H7 (cell line): ENCODE measurements around the gene TMEM191C. TPM values are rescaled to one million over a fixed set of nuclear protein-coding genes. Genes with fewer than 3 reads are reported as not detected.
"Not testable (repeated sequence)": the region's sequence is repeated elsewhere in the genome, so short reads cannot be mapped to it uniquely, and the experiment has no call there.

ENCODE experiments used
- DNase-seq: peaks from one replicate; pipeline ENCODE4 v3.0.0; 2012
- H3K27me3 ChIP-seq: 2 replicates; pipeline ENCODE4 v1.6.0; 2011; ENCODE audit warnings: mild to moderate bottlenecking, low read length; ENCODE audit not compliant: control insufficient read depth, insufficient read depth
- H3K36me3 ChIP-seq: replicated peaks from 2 replicates; pipeline ENCODE4 v1.5.1; 2011; ENCODE audit warnings: low read length; ENCODE audit not compliant: control insufficient read depth, insufficient read depth
- H3K4me3 ChIP-seq: 2 replicates; pipeline ENCODE4 v1.5.1; 2011; ENCODE audit warnings: low read depth, mild to moderate bottlenecking, control low read depth, low read length, moderate library complexity; ENCODE audit not compliant: insufficient read depth
- total RNA-seq: library from RNA; depleted of rRNA; stranded (reverse); fragments of >200 nt; shearing (Covaris generic); gene quantifications from 2 replicates; pipeline ENCODE4 v1.2.3, GENCODE V29; 2014; rRNA removed

TMEM191C gene
- 0.15 and 0.42 TPM in 2 replicates for total RNA-seq

DNA sequence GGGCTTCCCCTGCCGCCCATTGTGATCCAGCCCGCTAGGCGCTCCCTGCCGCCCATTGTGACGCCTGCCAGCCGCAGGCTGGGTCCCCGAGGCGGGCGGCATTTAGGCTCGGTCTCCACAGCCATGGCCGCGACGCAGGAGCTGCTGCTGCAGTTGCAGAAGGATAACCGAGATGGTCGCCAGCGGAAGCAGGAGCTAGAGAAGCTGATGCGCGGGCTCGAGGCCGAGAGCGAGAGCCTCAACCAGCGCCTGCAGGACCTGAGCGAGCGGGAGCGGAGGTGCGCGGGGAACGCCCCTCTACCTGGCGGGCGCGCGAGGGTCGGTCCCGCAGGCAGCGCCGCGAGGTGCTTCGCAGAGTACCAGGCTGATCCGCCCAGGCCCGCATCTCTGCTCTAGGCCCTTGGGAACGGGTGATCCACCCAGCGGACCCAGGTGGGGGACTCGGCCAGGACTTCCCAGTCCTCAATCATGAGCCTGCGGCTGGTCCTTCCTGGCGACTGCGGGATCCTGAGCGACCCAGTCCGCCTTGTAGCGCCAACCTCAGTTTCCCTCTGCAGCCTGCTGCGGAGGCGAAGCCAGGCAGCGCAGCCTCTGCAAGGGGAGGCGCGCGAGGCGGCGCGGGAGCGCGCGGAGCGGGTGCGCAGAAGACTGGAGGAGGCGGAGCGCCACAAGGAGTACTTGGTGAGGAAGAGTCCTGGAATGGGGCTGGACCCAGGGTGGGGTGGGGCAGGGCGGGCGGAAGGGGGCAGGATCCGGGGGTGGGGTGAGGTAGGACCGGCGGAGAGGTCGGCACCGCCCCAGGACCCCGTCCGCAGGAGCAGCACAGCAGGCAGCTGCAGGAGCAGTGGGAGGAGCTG is at the start of gene TMEM191C:
Gene TMEM191C, plus strand, starts transcription at position 51 of the 857 bp plus-strand sequence. Its CDS starts 73 bp downstream, at position 124.
- DNase-seq, H3K36me3 ChIP-seq: not testable (repeated sequence)

DNA sequence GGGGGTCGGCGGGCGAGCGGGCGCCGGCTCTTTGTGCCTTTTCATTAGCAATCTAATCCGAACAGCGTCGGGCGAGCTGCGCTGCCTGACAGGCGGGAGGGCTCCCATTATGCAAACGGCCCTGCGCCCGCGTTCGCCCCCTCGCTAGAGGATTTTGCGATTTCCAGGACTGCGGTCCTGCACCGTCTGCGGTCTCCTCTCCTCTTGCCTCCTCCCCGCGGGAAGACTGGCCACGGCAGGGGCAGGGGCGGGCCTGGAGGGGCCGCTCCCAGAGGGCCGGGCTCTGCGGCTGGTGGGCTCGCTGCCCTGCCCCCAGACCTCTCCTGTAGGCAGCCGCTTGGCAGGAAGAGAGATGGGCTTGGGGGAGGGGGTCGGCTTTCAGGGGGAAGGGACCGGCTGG is 49.3 kb upstream of the TMEM191C start:
- not testable (repeated sequence) for DNase-seq, H3K27me3 ChIP-seq, H3K36me3 ChIP-seq
- H3K4me3 ChIP-seq = peak overlapping the region; percentile 42

More for the DNA sequence above, at the start of gene TMEM191C:
- not testable (repeated sequence) for H3K27me3 ChIP-seq
- H3K4me3 ChIP-seq = peak within 1 kb of the TSS; percentile 32

DNA sequence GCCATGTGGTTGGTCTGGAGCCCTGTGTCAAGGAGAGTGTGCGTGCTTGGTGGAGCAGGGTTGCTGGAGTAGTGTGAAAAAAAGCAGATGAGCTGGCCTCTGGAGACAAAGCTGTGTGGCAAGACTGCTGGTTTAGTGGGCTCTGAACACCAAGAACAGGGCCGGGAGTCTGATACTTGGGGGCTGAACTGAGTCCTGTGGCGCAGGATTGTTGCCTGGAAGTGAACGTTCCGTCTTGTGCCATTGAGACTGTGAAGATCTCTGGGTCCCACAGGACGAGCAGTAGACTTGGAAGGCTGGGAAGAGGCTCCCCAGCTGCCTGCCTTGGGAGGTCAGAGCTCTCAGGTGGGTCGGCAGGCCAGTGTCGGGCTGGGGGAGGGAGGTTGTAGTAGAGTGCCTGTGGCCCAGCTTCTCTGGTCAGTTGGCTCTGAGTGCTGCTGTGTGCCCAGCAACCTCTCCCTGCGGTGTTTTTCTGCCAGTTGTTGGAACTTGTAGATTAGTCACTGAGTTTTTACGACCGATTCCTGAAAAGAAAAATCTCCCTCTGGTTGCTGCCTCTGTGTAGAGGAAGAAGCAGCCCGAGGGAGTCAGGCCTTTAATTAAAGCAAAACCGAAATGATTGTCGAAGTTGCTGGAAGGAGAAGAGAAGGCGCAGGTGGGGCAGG is 48.1 kb upstream of the TMEM191C start:
- H3K4me3 ChIP-seq, DNase-seq, H3K36me3 ChIP-seq, H3K27me3 ChIP-seq: not testable (repeated sequence)

DNA sequence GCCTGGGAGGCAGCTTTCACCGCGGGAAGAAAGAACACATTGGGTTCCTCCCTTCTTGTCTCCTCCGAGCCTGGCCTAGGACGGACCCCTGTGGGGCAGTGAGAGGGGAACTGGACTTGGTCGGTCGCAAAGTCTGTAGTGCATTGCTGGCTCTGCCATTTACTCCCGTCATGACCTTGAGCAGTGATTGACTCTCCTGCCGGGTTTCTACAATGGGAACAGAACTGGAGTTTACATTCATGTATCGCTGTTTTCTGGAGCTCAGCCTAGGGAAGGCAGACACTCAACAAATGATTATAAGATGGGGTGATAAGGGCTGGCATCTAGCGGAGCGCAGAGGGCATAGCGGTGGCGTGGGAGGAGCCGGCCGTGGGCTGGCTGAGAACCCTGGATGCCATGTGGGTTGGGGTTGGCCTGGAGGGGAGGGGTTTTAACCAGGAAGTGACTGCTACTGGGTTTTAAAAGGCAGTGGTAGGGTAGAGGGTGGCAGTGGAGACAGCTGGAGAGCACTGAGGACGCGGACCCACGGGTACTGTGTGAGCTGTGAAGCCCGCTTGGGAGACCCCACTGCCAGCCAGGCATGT is 46.9 kb upstream of the TMEM191C start:
- H3K4me3 ChIP-seq, H3K27me3 ChIP-seq, H3K36me3 ChIP-seq, DNase-seq: not testable (repeated sequence)

DNA sequence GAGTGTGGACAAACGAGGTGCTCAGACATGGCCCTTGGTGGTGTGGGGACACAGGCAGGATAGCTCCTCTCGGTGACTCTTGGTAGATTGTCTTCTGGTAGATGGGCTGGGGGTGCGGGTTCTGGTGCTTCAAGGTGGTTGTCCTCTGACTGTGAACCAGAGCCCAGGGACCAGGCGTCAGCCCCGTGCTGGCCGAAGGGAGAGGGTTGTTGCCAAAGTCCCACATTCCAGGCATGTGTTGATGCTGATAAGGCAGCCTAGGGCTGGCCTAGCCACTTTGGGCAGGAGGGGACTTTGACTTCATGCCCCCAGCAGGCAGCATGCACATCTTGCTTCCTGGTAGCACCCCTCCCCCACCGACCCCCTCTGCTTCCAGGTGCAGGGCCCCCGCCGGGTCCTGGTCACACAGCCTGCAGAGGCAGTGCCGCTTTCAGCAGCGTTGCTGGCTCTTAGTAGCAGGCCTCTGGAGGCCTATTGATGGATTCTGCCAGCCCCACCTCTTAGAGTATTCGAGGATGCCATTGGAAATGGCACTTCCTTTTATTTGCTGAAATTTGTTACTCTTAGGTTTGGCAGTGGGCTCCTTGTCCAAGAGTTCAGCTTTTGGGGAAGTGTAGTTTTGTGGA is 43.0 kb upstream of the TMEM191C start:
- not testable (repeated sequence) for H3K27me3 ChIP-seq, DNase-seq, H3K4me3 ChIP-seq, H3K36me3 ChIP-seq

DNA sequence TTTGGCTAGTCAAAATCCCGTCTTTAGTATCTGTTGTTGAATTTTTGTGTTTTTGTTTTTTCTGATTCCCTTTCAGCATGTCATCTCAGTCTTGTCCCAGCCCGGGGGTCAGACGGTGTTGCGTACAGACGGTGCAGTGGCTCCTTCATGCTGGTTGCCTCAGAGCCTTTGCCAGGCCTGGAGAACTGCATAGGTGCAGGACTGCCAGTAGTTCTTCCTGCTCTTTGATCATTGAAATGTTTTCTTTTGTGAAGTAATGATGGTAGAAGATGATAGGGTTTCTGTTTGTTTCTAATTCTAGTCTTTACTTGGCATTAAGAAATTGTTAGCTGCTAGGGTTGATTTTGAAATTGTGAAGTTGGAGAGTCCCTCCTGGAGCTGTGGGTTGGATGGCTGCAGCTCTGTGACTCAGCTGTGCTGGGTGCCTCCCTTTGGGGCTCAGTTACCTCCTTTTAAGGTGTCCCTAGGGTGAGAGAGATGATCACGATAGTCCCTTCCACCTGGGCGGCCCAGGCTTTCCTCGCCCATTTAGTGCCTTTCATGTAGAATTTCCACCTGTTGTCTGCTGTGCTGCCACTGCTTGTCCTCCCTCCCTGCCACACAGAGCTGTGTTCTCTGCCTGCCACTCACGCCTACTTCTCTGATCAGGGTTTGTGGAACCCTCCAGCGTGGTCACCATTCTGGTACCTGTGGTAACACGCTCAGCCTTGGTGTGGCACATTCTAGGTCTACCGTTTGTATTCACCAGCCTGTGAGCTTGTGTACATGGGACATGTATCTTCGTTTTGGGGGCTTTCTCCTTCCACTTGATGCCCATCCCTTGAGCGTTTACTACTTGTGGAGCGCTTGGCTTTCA is 32.6 kb upstream of the TMEM191C start:
- H3K4me3 ChIP-seq, H3K36me3 ChIP-seq, H3K27me3 ChIP-seq, DNase-seq: not testable (repeated sequence)

DNA sequence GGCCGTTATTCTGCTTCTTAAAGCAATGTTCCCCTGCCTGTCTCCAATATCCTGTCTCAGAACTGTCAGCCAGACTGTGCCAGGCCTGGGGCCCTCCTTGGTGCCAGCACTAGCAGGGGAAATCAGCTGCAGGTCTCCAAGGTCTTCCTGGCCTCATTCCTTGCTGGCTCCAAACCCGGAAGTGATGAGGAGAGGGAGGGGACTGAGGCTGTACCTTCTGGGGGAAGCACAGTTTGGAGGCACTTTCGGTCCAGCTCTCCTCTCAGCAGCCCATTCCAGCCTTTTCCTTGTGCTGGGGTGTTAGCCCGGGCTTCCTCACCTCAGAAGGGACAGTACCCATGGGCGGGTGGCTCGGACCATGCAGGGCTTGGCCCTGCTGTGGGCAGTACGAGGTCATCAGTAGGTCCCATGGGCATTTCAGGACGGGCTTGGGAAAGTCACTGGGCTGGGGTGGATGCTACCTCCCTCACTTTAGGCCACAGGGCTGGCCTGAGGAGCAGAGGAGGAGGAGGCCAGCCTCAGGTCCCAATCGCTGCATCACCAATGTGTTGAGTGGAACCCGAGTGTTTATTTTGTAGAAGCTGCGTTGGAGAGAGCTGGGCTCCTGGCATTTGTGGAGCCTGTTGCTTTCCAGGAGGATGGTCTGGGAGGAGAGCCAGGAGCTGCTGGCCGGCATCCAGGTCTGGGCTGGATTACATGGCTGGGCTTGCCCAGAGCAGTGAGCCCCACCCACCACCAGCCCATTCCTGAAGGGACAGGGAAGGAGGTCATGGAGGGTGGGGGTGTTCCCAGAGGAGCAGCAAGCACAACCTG is 31.0 kb upstream of the TMEM191C start:
- H3K27me3 ChIP-seq, H3K36me3 ChIP-seq, DNase-seq, H3K4me3 ChIP-seq: not testable (repeated sequence)

DNA sequence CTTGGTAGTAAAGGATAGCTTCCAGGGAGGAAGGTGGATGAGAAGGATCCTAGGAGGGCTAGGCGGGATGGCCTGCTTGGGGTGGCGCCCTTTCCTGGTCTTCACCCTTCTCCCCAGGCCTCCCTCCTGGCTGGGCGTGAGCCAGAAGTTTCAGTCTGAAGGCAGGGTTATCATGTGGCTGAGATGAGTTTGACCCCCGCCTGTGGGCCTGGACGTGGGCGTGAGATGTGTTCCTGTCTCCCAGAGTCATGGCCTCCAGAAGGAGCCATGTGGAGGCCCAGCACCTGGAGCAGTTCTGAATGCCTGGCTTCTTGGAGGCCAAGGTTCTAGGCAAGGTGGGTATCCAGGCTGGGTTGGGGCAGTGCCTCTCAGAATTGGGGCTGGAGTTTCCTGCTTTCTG is 29.2 kb upstream of the TMEM191C start:
- H3K36me3 ChIP-seq, H3K4me3 ChIP-seq, H3K27me3 ChIP-seq, DNase-seq: not testable (repeated sequence)

DNA sequence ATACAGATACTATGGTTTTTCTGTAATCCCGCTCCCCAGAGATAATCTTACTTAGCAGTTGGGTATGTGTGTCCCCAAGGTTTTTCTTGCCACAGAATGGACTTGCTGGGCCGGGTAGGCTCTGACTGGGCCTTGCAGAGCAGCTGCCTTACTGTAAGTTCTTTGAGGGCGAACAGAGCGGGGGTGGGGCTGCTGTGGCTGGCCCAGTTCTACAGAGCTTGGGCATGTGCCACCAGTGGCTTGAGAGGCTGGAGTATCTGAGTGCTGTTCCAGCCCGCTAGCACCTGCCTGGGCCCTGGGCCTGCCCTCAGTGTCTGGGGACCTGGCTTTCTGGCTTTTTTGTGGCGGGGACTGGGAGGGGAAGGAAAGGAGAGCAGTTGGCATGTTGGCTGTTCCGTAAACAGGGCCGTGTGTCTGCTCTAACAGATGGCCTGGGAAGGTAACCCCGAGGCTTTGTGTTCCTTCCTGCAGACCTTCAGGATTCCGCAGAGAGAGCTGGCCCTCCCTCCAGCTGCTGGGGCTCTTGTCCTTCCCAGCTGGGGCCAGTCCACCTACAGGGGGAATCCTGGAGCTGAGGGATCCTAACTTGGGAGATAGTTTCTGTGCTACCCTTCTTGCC is 27.1 kb upstream of the TMEM191C start:
- not testable (repeated sequence) for H3K36me3 ChIP-seq, DNase-seq, H3K27me3 ChIP-seq, H3K4me3 ChIP-seq

DNA sequence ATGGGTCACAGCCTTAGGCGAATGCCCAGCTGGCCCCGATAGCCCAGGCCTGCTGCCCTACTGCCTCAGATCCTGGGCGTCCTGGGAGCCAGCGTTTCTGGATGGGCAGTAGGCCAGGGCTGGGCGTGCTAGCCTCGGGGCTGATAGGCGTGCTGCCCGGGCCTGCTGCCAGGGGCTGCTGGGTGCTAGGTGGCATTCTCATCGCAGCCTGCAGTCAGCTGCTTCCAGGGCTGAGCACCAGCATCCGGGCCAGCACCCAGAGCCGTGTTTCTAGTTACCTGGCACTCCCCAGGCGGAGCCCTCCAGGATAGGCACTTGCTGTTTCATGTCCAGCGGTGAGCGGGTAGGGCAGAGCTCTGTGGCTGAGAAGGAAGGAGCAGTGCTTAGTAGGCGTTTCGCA is 26.5 kb upstream of the TMEM191C start:
- H3K27me3 ChIP-seq, DNase-seq, H3K36me3 ChIP-seq, H3K4me3 ChIP-seq: not testable (repeated sequence)

DNA sequence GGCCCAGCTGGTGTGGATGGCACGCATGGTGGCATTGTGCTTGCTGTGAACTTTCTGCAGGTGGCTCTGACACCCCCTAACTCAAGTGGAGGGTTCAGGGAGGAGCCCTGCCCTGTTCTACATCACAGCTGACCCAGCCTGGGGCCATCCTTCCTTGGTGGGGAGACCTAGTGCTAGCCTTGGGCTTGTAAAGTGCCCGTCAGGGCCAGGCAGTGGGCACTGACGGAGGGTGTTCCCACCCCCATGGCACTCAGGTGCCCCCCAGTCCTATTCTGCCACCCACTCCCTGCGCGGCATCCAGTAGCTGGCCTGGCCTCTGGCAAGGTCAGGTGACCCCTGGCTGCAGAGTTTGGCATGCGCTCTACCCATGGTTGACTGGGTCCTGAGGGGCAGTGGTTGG is 26.0 kb upstream of the TMEM191C start:
- not testable (repeated sequence) for H3K36me3 ChIP-seq, DNase-seq, H3K27me3 ChIP-seq, H3K4me3 ChIP-seq

DNA sequence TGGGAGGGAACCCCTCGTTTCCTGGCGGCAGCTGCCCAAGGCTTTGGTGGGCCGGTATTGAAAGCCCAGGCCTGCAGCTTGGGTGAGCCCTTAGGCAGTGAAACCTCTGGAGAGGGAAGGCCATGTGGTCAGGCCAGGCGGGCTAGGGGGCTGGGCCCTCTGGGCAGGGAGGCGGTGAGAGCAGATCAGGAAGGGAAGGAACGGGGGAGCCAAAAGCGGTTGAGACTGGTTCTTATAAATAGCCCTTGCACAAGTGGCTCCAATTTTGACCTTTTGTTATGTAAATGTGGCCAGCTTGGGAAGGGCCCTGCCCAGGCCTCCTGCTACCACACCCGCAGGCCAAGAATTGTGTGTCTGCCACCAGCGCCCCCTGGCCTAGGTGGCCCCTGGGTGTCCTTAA is 25.1 kb upstream of the TMEM191C start:
- not testable (repeated sequence) for H3K27me3 ChIP-seq, H3K4me3 ChIP-seq, H3K36me3 ChIP-seq, DNase-seq

DNA sequence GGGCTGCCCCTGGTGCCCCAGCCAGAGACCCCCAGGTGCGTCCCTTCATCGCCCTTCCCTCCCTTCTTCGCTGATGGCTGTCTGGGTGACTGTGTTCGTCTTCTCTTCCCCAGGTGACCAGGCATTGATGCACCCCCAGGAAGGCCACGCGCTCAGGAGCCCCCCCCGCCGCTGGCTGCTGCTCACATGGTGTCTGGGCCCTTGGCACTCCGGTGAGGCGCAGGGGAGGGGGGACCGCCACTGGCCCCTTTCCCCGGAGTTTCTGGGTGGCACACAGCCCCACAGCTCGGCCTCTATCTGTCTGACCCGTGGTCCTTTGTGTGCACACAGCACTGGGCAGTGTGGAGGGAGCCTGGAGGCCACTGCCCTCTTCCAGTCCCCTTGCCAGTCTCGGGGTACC is 24.5 kb upstream of the TMEM191C start:
- H3K36me3 ChIP-seq, H3K4me3 ChIP-seq, H3K27me3 ChIP-seq, DNase-seq: not testable (repeated sequence)
